HCT116 (cell line): ENCODE measurements around the gene NGEF. TPM values are rescaled to one million over a fixed set of nuclear protein-coding genes. Genes with fewer than 3 reads are reported as not detected.

ENCODE experiments used
- ATAC-seq: fragments of 200-7000 bp; cut with Tn5 transposase; 2 replicates; pipeline ENCODE4 v1.9.1; 2020; ENCODE audit warnings: mild to moderate bottlenecking, moderate library complexity
- BruUV-seq: library from RNA; stranded (reverse); fragments of 400-500 nt; replicated peaks from 2 replicates; lab custom pipeline; 2021; lab: Mats Ljungman, UMichigan
- CTCF ChIA-PET: fragments of 300-600 bp; sonication (Branson Sonifier 250); formaldehyde crosslinking; loops from one replicate; lab custom pipeline; 2021; ENCODE audit warnings: antibody characterized with exemption; lab: Charles Lee
- POLR2A ChIA-PET: fragments of 300-600, 350-600 bp; sonication (Branson Sonifier 250); formaldehyde crosslinking; loops from one replicate; lab custom pipeline; 2021; ENCODE audit warnings: antibody characterized with exemption; lab: Charles Lee
- RAD21 ChIA-PET, 2 experiments: fragments of 300-600 bp; sonication (Branson Sonifier 250); formaldehyde crosslinking; loops; one replicate each; lab custom pipeline; 2023; ENCODE audit warnings: low total read pairs in 2 of 2; ENCODE audit not compliant: uncharacterized antibody in 2 of 2, unreplicated experiment in 2 of 2, low non-redundant PET in 1 of 2; lab: Charles Lee
- DNase-seq: peaks from one replicate; pipeline ENCODE4 v3.0.0-alpha.2; 2010; ENCODE audit warnings: low read depth, low spot score
- H2AFZ ChIP-seq: fragments of 200-600 bp; shearing (Covaris generic), sonication (generic); 2 replicates; pipeline ENCODE4 v1.6.1; 2017; ENCODE audit warnings: low read depth, mixed run types, mixed read lengths, antibody characterized with exemption, low read length; ENCODE audit not compliant: poor library complexity, severe bottlenecking
- H3K27ac ChIP-seq: 2 replicates; pipeline ENCODE4 v1.5.1; 2012; ENCODE audit warnings: low read depth, low read length
- H3K27me3 ChIP-seq: fragments of 200-600 bp; sonication (generic); 2 replicates; pipeline ENCODE4 v1.6.1; 2016; ENCODE audit warnings: mixed run types, low read length, mixed read lengths; ENCODE audit not compliant: insufficient read depth
- H3K36me3 ChIP-seq, 2 experiments: fragments of 200-500 bp in 1 of 2; fragments of 200-600 bp in 1 of 2; sonication (Bioruptor generic) in 1 of 2; sonication (generic) in 1 of 2; 2 replicates each; pipeline versions ENCODE4 v1.5.1 to v1.6.1; 2014 to 2016; ENCODE audit warnings: low read length in 2 of 2, inconsistent platforms in 1 of 2, mixed read lengths in 1 of 2, mixed run types in 1 of 2; ENCODE audit not compliant: insufficient read depth in 2 of 2, control insufficient read depth in 1 of 2
- H3K4me1 ChIP-seq, 2 experiments: fragments of 200-600 bp in 1 of 2; sonication (generic) in 1 of 2; 2 replicates each; pipeline versions ENCODE4 v1.5.1 to v1.6.1; 2012 to 2017; ENCODE audit warnings: low read length in 2 of 2, inconsistent platforms in 1 of 2, mild to moderate bottlenecking in 1 of 2, mixed read lengths in 1 of 2, mixed run types in 1 of 2, moderate library complexity in 1 of 2; ENCODE audit not compliant: insufficient read depth in 2 of 2, control insufficient read depth in 1 of 2
- H3K4me2 ChIP-seq: fragments of 200-600 bp; sonication (generic); 2 replicates; pipeline ENCODE4 v1.6.1; 2017; ENCODE audit warnings: mixed run types, low read length, mixed read lengths
- H3K4me3 ChIP-seq, 2 experiments: fragments of 200-600 bp in 1 of 2; sonication (generic) in 1 of 2; replicated peaks in 1 of 2; 2 replicates each; pipeline ENCODE4 v1.5.1; 2011 to 2016; ENCODE audit warnings: low read length in 2 of 2, control low read depth in 1 of 2, low read depth in 1 of 2, mild to moderate bottlenecking in 1 of 2, mixed read lengths in 1 of 2, mixed run types in 1 of 2
- H3K79me2 ChIP-seq: fragments of 200-600 bp; sonication (generic); 2 replicates; pipeline ENCODE4 v1.6.1; 2017; ENCODE audit warnings: mild to moderate bottlenecking, mixed run types, low read length, moderate library complexity, mixed read lengths; ENCODE audit not compliant: insufficient read depth
- H3K9ac ChIP-seq: fragments of 200-600 bp; sonication (generic); 2 replicates; pipeline ENCODE4 v1.6.1; 2016; ENCODE audit warnings: low read length, mixed read lengths
- H3K9me2 ChIP-seq: fragments of 200-600 bp; sonication (generic), shearing (Covaris generic); 2 replicates; pipeline ENCODE4 v1.6.1; 2017; ENCODE audit warnings: mixed run types, mild to moderate bottlenecking, moderate library complexity; ENCODE audit not compliant: insufficient read depth
- H3K9me3 ChIP-seq, 2 experiments: fragments of 200-500 bp in 1 of 2; fragments of 200-600 bp in 1 of 2; sonication (Bioruptor generic) in 1 of 2; sonication (generic) in 1 of 2; 2 replicates each; pipeline ENCODE4 v1.6.1; 2014 to 2017; ENCODE audit warnings: low read length in 2 of 2, mixed read lengths in 2 of 2, inconsistent platforms in 1 of 2, low read depth in 1 of 2, mild to moderate bottlenecking in 1 of 2, mixed run types in 1 of 2, moderate library complexity in 1 of 2; ENCODE audit not compliant: control insufficient read depth in 1 of 2, insufficient read depth in 1 of 2
- H4K20me1 ChIP-seq: fragments of 200-600 bp; sonication (generic), shearing (Covaris generic); 2 replicates; pipeline ENCODE4 v1.6.1; 2017; ENCODE audit warnings: mixed run types, mild to moderate bottlenecking, moderate library complexity; ENCODE audit not compliant: insufficient read depth
- CEBPB ChIP-seq: IDR thresholded peaks from 2 replicates; pipeline ENCODE4 v1.6.1; 2012; ENCODE audit warnings: low read depth
- EGR1 ChIP-seq: IDR thresholded peaks from 2 replicates; pipeline ENCODE4 v1.6.1; 2012; ENCODE audit warnings: low read depth
- EZH2phosphoT487 ChIP-seq: fragments of 200-600 bp; IDR thresholded peaks from 2 replicates; pipeline ENCODE4 v1.6.1; 2018; ENCODE audit warnings: antibody characterized with exemption, borderline replicate concordance
- FOSL1 ChIP-seq: IDR thresholded peaks from 2 replicates; pipeline ENCODE4 v1.6.1; 2012; ENCODE audit warnings: low read depth
- JUND ChIP-seq: IDR thresholded peaks from 2 replicates; pipeline ENCODE4 v1.6.1; 2012
- POLR2AphosphoS5 ChIP-seq: IDR thresholded peaks from 2 replicates; pipeline ENCODE4 v1.6.1; 2011; ENCODE audit warnings: mild to moderate bottlenecking, low read depth, low read length, moderate library complexity
- RAD21 ChIP-seq: IDR thresholded peaks from 2 replicates; pipeline ENCODE4 v1.6.1; 2012; ENCODE audit warnings: low read depth, mild to moderate bottlenecking
- SIN3A ChIP-seq: IDR thresholded peaks from 2 replicates; pipeline ENCODE4 v1.6.1; 2012; ENCODE audit warnings: low read depth
- SP1 ChIP-seq: IDR thresholded peaks from 2 replicates; pipeline ENCODE4 v1.6.1; 2012; ENCODE audit warnings: low read depth
- SRF ChIP-seq: IDR thresholded peaks from 2 replicates; pipeline ENCODE4 v1.6.1; 2012; ENCODE audit warnings: low read depth
- ZBTB33 ChIP-seq: IDR thresholded peaks from 2 replicates; pipeline ENCODE4 v1.6.1; 2011; ENCODE audit warnings: mild to moderate bottlenecking, low read length, moderate library complexity; ENCODE audit not compliant: insufficient replicate concordance; ENCODE audit errors: extremely low read depth
- ZFX ChIP-seq: fragments of 450-650 bp; IDR thresholded peaks from 2 replicates; pipeline ENCODE4 v1.6.1; 2017
- intact Hi-C: fragments of 100-400 bp; cut with micrococcal nuclease; formaldehyde crosslinking; loops from 2 replicates; pipeline ENCODE4 v1.10.0; 2022
- total RNA-seq: library from RNA; stranded (reverse); gene quantifications from one replicate; pipeline ENCODE4 v1.2.1, GENCODE V29; 2021; ENCODE audit not compliant: unreplicated experiment

NGEF gene
- total RNA-seq, 1 experiment from 2014 or later, result 12.6 TPM

GRCh38 chr2:232959139-232959538 lies 53.9 kb downstream of the NGEF start:
- no peaks in the 10 kb centered on the region for H3K79me2 ChIP-seq
- peaks cover 0 to 11% of the 10 kb centered on the region in 2 experiments; a peak in 2 of 4 replicates for H3K4me1 ChIP-seq
- H3K9me2 ChIP-seq, result no peaks in the 10 kb centered on the region
- peaks cover 0 to 3% of the 10 kb centered on the region in 2 experiments; a peak in 2 of 4 replicates for H3K9me3 ChIP-seq
- CTCF ChIA-PET, result no interaction called here
- no peak overlapping the region for H3K4me3 ChIP-seq
- RAD21 ChIA-PET, result no interaction called here
- no peaks in the 10 kb centered on the region for H3K36me3 ChIP-seq
- TF ChIP-seq JUND (no peak), SIN3A (no peak), RAD21 (no peak)
- TF ChIP-seq, all 23 proteins: peak for 0
- intact Hi-C loops, result no loop called here
- ATAC-seq (no peak), DNase-seq (no peak)
- no peaks in the 10 kb centered on the region for H3K27me3 ChIP-seq
- POLR2A ChIA-PET, result no interaction called here
- BruUV-seq, result no TSS peak
- no peak overlapping the region for H3K27ac ChIP-seq
- no peak overlapping the region for H3K4me2 ChIP-seq
- H3K9ac ChIP-seq, result no peak overlapping the region
- no peaks in the 10 kb centered on the region for H4K20me1 ChIP-seq
- H2AFZ ChIP-seq, result no peak overlapping the region

GRCh38 chr2:232957657-232958090 lies 55.4 kb downstream of the NGEF start:
- CTCF ChIA-PET, result no interaction called here
- H3K9ac ChIP-seq, result no peak overlapping the region
- H3K9me3 ChIP-seq, result peaks cover 0 to 3% of the 10 kb centered on the region in 2 experiments; a peak in 2 of 4 replicates
- no peak overlapping the region for H2AFZ ChIP-seq
- no peaks in the 10 kb centered on the region for H3K36me3 ChIP-seq
- no peak overlapping the region for H3K4me2 ChIP-seq
- H3K4me3 ChIP-seq, result no peak overlapping the region
- no peaks in the 10 kb centered on the region for H3K79me2 ChIP-seq
- ATAC-seq (no peak), DNase-seq (no peak)
- no peaks in the 10 kb centered on the region for H3K9me2 ChIP-seq
- intact Hi-C loops, result no loop called here
- H3K27ac ChIP-seq, result no peak overlapping the region
- no peaks in the 10 kb centered on the region for H3K27me3 ChIP-seq
- RAD21 ChIA-PET, result interaction anchor here in 1 of 2 experiments (0.8 kb wide), 1 partner anchor 22 kb away, joined by 3 read pairs; no protein-coding TSS in a partner anchor
- H4K20me1 ChIP-seq, result no peaks in the 10 kb centered on the region
- no TSS peak for BruUV-seq
- TF ChIP-seq EGR1, result no peak
- TF ChIP-seq CEBPB, result no peak
- no peak for TF ChIP-seq RAD21
- no peak for TF ChIP-seq FOSL1
- no peak for TF ChIP-seq EZH2phosphoT487
- TF ChIP-seq SRF, result no peak
- TF ChIP-seq ZBTB33, result no peak
- TF ChIP-seq POLR2AphosphoS5, result no peak
- TF ChIP-seq ZFX, result no peak
- TF ChIP-seq SP1, result no peak
- peaks cover 0 to 11% of the 10 kb centered on the region in 2 experiments; a peak in 2 of 4 replicates for H3K4me1 ChIP-seq
- POLR2A ChIA-PET, result no interaction called here
